Right lobe of liver (tissue), 6 donors: ENCODE results near the gene LMTK2. TPM values are rescaled to one million over a fixed set of nuclear protein-coding genes. Genes with fewer than 3 reads are reported as not detected.

Experiments
- ATAC-seq, 4 donors: fragments of 200-7000 bp; cut with Tn5 transposase; one replicate each; pipeline ENCODE4 v1.9.1; 2020; ENCODE audit warnings: mild to moderate bottlenecking in 4 of 4, moderate library complexity in 4 of 4
- DNase-seq, 3 donors: peaks; one replicate each; pipeline ENCODE4 v3.0.0-alpha.2; 2020
- H3K27ac ChIP-seq, 3 donors: fragments of 200-600 bp; one replicate each; pipeline ENCODE4 v1.8.0; 2022
- H3K27me3 ChIP-seq, 2 donors: fragments of 200-600 bp; one replicate each; pipeline ENCODE4 v1.8.0; 2022
- H3K36me3 ChIP-seq, 4 donors: fragments of 200-600 bp; sonication (generic) in 1 of 4; one replicate each; pipeline versions ENCODE4 v1.5.1 to v1.8.0; 2017 to 2022; ENCODE audit warnings: control low read depth in 1 of 4
- H3K4me1 ChIP-seq, 4 donors: fragments of 200-600 bp; sonication (generic) in 1 of 4; one replicate each; pipeline versions ENCODE4 v1.5.1 to v1.8.0; 2017 to 2022; ENCODE audit warnings: control low read depth in 1 of 4
- H3K4me3 ChIP-seq, 3 donors: fragments of 200-600 bp; one replicate each; pipeline ENCODE4 v1.8.0; 2022
- H3K9me3 ChIP-seq, 4 donors: fragments of 200-600 bp; sonication (generic) in 1 of 4; one replicate each; pipeline versions ENCODE4 v1.5.1 to v1.8.0; 2017 to 2022; ENCODE audit warnings: control low read depth in 1 of 4
- CTCF ChIP-seq, 4 donors: fragments of 200-600 bp in 3 of 4; fragments of 450-650 bp in 1 of 4; IDR thresholded peaks; one replicate each; pipeline versions ENCODE4 v1.5.1 to v1.8.0; 2016 to 2022; ENCODE audit warnings: antibody characterized with exemption in 4 of 4, mild to moderate bottlenecking in 2 of 4
- POLR2A ChIP-seq: fragments of 450-650 bp; IDR thresholded peaks from one replicate; pipeline ENCODE4 v1.6.1; 2017; ENCODE audit warnings: antibody characterized with exemption, mild to moderate bottlenecking
- WGBS: methylation state at CpG from one replicate; pipeline ENCODE4 v1.1.6; 2018; ENCODE audit warnings: low coverage, low lambda C conversion rate; ENCODE audit not compliant: insufficient coverage; ENCODE audit errors: missing lambda C conversion rate; 5-methylcytosine and 5-hydroxymethylcytosine counted together
- intact Hi-C, 2 donors: fragments of 100-400 bp; cut with DNase I; formaldehyde crosslinking; loops; one replicate each; pipeline versions ENCODE4 v1.11.2 to v1.14.1; 2022
- total RNA-seq, 6 experiments: library from RNA; depleted of rRNA in 2 of 6; stranded (reverse); fragments of >200 nt in 2 of 6; fragmentation: NEBNext Ultra II Directional in 3 of 6; extraction: Animal tissue kit (Norgen Biotek cat#: 25700) in 3 of 6; gene quantifications; one replicate each; pipeline versions ENCODE4 v1.1.0 to v1.2.4, GENCODE V29; 2016 to 2023
- donor health status: DM: no; HTN: yes; CAD: no.
- donor health status: DM: no; HTN: no; CAD: no.
- donor health status: DM: no; HTN: no; CAD: no.
- donor health status: DM: no; HTN: yes; CAD: no.
- donor health status: DM: no; HTN: yes; CAD: no.

LMTK2 gene
- total RNA-seq, 6 experiments from 2014 or later = 9.4 to 16.7 (median 13.9) TPM

- Histone ChIP-seq H3K9me3 (no peaks in the 10 kb centered on the region), H3K4me1 (no peaks in the 10 kb centered on the region), H3K36me3 (peaks cover 0 to under 1% (median 0%) of the 10 kb centered on the region in 4 donors), H3K27me3 (no peaks in the 10 kb centered on the region), H3K4me3 (no peak overlapping the region), H3K27ac (no peak overlapping the region)
- ATAC-seq (no peak), DNase-seq (no peak)
- WGBS = no CpG with 5 or more reads among the region's 8 CpGs
- intact Hi-C loops = no loop called here
- TF ChIP-seq CTCF (IDR thresholded peaks at IDR 0.05) (no peak), POLR2A (no peak)
Observed at GRCh38 chr7:98232263-98232585, 125.6 kb downstream of the LMTK2 start.

GRCh38 chr7:98232799-98233198, 126.1 kb downstream of the LMTK2 start:
- intact Hi-C loops = no loop called here
- WGBS = 90% methylated on average over 14 of the region's 16 CpGs
- ATAC-seq = no peak
- H3K4me1 ChIP-seq = no peaks in the 10 kb centered on the region
- no peak overlapping the region for H3K27ac ChIP-seq
- DNase-seq = no peak
- TF ChIP-seq POLR2A (no peak), CTCF (IDR thresholded peaks at IDR 0.05) (no peak)
- no peak overlapping the region for H3K4me3 ChIP-seq
- H3K9me3 ChIP-seq = no peaks in the 10 kb centered on the region
- H3K36me3 ChIP-seq = no peaks in the 10 kb centered on the region
- no peaks in the 10 kb centered on the region for H3K27me3 ChIP-seq

GRCh38 chr7:98233219-98234070, 126.8 kb downstream of the LMTK2 start:
- intact Hi-C loops = no loop called here
- Histone ChIP-seq H3K27me3 (no peaks in the 10 kb centered on the region), H3K4me1 (no peaks in the 10 kb centered on the region), H3K4me3 (no peak overlapping the region), H3K36me3 (no peaks in the 10 kb centered on the region), H3K9me3 (no peaks in the 10 kb centered on the region), H3K27ac (no peak overlapping the region)
- TF ChIP-seq CTCF (IDR thresholded peaks at IDR 0.05) (no peak), POLR2A (no peak)
- ATAC-seq = no peak
- WGBS = no CpG with 5 or more reads among the region's 32 CpGs
- DNase-seq = no peak

GRCh38 chr7:98234429-98235147, 127.9 kb downstream of the LMTK2 start:
- intact Hi-C loops = no loop called here

More at GRCh38 chr7:98234429-98235147, 127.9 kb downstream of the LMTK2 start:
- WGBS = 93% methylated on average over 9 of the region's 10 CpGs
- ATAC-seq (no peak), DNase-seq (no peak)
- Histone ChIP-seq H3K4me1 (no peaks in the 10 kb centered on the region), H3K36me3 (peaks cover 0 to 3% (median 0%) of the 10 kb centered on the region in 4 donors), H3K27me3 (no peaks in the 10 kb centered on the region), H3K9me3 (no peaks in the 10 kb centered on the region), H3K27ac (no peak overlapping the region), H3K4me3 (no peak overlapping the region)
- TF ChIP-seq CTCF (IDR thresholded peaks at IDR 0.05) (no peak), POLR2A (no peak)
